Measurements from ENCODE around the gene NPTN. TPM values are rescaled to one million over a fixed set of nuclear protein-coding genes. Genes with fewer than 3 reads are reported as not detected.

The NPTN gene
- polyA plus RNA-seq, 1 of the 3 experiments (the other 2 are of a cell fraction), result 177 TPM

- no peaks in the 10 kb centered on the region for H3K9me2 ChIP-seq
- no peak overlapping the region for H2AFZ ChIP-seq (ENCODE audit: low read depth)
- peaks cover 42% of the 10 kb centered on the region for H4K20me1 ChIP-seq (ENCODE audit: insufficient read depth)
- peaks cover 52% of the 10 kb centered on the region for H3K79me2 ChIP-seq (ENCODE audit: insufficient read depth)
- H3K9ac ChIP-seq, result peak overlapping the region; percentile 81
- ChIA-PET CTCF (interaction anchor here (1.1 to 9.5 kb wide), 7 partner anchors 13 to 348 kb away, joined by 3 to 256 read pairs (median 9); no protein-coding TSS in a partner anchor), POLR2A (interaction anchor here (0.8 kb wide), 1 partner anchor 52 kb away, joined by 3 read pairs; no protein-coding TSS in a partner anchor)
- WGBS (ENCODE audit: low lambda C conversion rate), result 0% methylated on average over 16 of the region's 40 CpGs
- H3K4me3 ChIP-seq (ENCODE audit: low read depth in 2 of 2, low read length in 1 of 2), result peak overlapping the region; percentile 78 to 85
- peak overlapping the region; percentile 77 for H3K4me2 ChIP-seq
- no peaks in the 10 kb centered on the region for H3K27me3 ChIP-seq (ENCODE audit: insufficient read depth)
- H3F3A ChIP-seq (replicated peaks; ENCODE audit: insufficient read depth), result peaks cover 23% of the 10 kb centered on the region
- no peaks in the 10 kb centered on the region for H3K9me3 ChIP-seq
- H3K4me1 ChIP-seq (ENCODE audit: control insufficient read depth in 1 of 2, insufficient read depth in 2 of 2, low read depth in 1 of 2, low read length in 1 of 2), result peaks cover 28 to 36% of the 10 kb centered on the region in 2 experiments
- TF ChIP-seq PBX3 (IDR thresholded peaks at IDR 0.05) (no peak), SIN3A (IDR thresholded peaks at IDR 0.05; ENCODE audit: borderline replicate concordance, low read depth, low read length) (no peak)
- no peaks in the 10 kb centered on the region for H3K36me3 ChIP-seq (replicated peaks in 1 of 2; ENCODE audit: control insufficient read depth in 1 of 2, insufficient read depth in 2 of 2, low read length in 1 of 2)
- DNase-seq, result no peak
- H3K27ac ChIP-seq (ENCODE audit: low read depth in 2 of 2, low read length in 1 of 2), result peak overlapping the region; percentile 69 to 82
These were observed 525 bp downstream of the NPTN start for GRCh38 chr15:73632670-73633058.

GRCh38 chr15:73631915-73632669 is 1.1 kb downstream of the NPTN start:
- no peak for TF ChIP-seq ELF1 (IDR thresholded peaks at IDR 0.05)
- TF ChIP-seq NFIC (IDR thresholded peaks at IDR 0.05; ENCODE audit: borderline replicate concordance), result no peak
- peak; percentile 20; the same call in 1 of the 2 replicates for TF ChIP-seq MXI1 (IDR thresholded peaks at IDR 0.05; ENCODE audit: low read depth, low read length)
- Histone ChIP-seq H3K27me3 (ENCODE audit: insufficient read depth) (no peaks in the 10 kb centered on the region), H3K27ac (ENCODE audit: low read depth in 2 of 2, low read length in 1 of 2) (peak overlapping the region; percentile 12 to 69; a peak in 3 of 4 replicates), H3K4me3 (ENCODE audit: low read depth in 2 of 2, low read length in 1 of 2) (peak overlapping the region; percentile 78 to 85), H3K4me1 (ENCODE audit: control insufficient read depth in 1 of 2, insufficient read depth in 2 of 2, low read depth in 1 of 2, low read length in 1 of 2) (peaks cover 28 to 41% of the 10 kb centered on the region in 2 experiments), H2AFZ (ENCODE audit: low read depth) (no peak overlapping the region), H3K4me2 (peak overlapping the region; percentile 77), H3K9me2 (no peaks in the 10 kb centered on the region), H3K9ac (peak overlapping the region; percentile 81), H3K36me3 (replicated peaks in 1 of 2; ENCODE audit: control insufficient read depth in 1 of 2, insufficient read depth in 2 of 2, low read length in 1 of 2) (no peaks in the 10 kb centered on the region), H3F3A (replicated peaks; ENCODE audit: insufficient read depth) (peaks cover 20% of the 10 kb centered on the region), H4K20me1 (ENCODE audit: insufficient read depth) (peaks cover 48% of the 10 kb centered on the region), H3K9me3 (no peaks in the 10 kb centered on the region), H3K79me2 (ENCODE audit: insufficient read depth) (peaks cover 58% of the 10 kb centered on the region)
- POLR2A ChIA-PET, result interaction anchor here (0.8 kb wide), 1 partner anchor 53 kb away, joined by 3 read pairs; no protein-coding TSS in a partner anchor
- 24% methylated on average over 6 of the region's 6 CpGs for WGBS (ENCODE audit: low lambda C conversion rate)
- peak; percentile 54 for DNase-seq
- CTCF ChIA-PET, result interaction anchor here (0.6 to 9.5 kb wide), 7 partner anchors 12 to 348 kb away, joined by 3 to 256 read pairs (median 9); no protein-coding TSS in a partner anchor

DNA sequence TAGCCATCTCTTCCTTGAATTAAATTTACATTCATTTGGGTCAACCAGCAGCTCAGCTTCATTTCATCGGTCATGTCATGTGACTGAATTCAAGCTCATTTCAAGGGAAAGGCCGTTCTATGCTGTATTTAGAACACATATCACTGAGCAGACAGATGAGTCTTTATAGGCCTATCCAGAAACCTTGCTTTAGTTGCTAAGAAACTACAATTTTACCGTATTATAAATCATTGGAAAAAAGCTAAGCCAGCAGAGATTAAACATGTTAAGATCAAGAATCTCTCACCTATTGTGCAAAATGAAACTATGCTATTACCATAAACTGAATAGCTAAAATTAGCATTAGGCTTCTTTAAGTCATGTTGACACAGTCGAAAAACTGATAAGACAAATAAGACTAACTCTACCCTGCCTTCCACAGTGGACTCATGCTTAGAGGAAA is 2.2 kb downstream of the NPTN start:
- Histone ChIP-seq H4K20me1 (ENCODE audit: insufficient read depth) (peaks cover 59% of the 10 kb centered on the region), H3K27ac (ENCODE audit: low read depth in 2 of 2, low read length in 1 of 2) (peak overlapping the region in 1 of 2 experiments; percentile 69; a peak in 1 of 4 replicates), H3K9me2 (no peaks in the 10 kb centered on the region), H3K9me3 (no peaks in the 10 kb centered on the region), H3K27me3 (ENCODE audit: insufficient read depth) (no peaks in the 10 kb centered on the region), H3K9ac (peak overlapping the region; percentile 81; the same call in 1 of the 2 replicates), H3F3A (replicated peaks; ENCODE audit: insufficient read depth) (peaks cover 20% of the 10 kb centered on the region), H2AFZ (ENCODE audit: low read depth) (no peak overlapping the region), H3K4me2 (peak overlapping the region; percentile 77), H3K4me3 (ENCODE audit: low read depth in 2 of 2, low read length in 1 of 2) (peak overlapping the region; percentile 6 to 78; a peak in 2 of 4 replicates), H3K79me2 (ENCODE audit: insufficient read depth) (peaks cover 70% of the 10 kb centered on the region), H3K36me3 (replicated peaks in 1 of 2; ENCODE audit: control insufficient read depth in 1 of 2, insufficient read depth in 2 of 2, low read length in 1 of 2) (no peaks in the 10 kb centered on the region), H3K4me1 (ENCODE audit: control insufficient read depth in 1 of 2, insufficient read depth in 2 of 2, low read depth in 1 of 2, low read length in 1 of 2) (peaks cover 28 to 41% of the 10 kb centered on the region in 2 experiments)
- no peak for DNase-seq
- ChIA-PET POLR2A (no interaction called here), CTCF (interaction anchor here (1.3 to 9.5 kb wide), 5 partner anchors 11 to 71 kb away, joined by 3 to 256 read pairs (median 9); no protein-coding TSS in a partner anchor)
- WGBS (ENCODE audit: low lambda C conversion rate), result 66% methylated on average over 4 of the region's 4 CpGs
- TF ChIP-seq EP300 (IDR thresholded peaks at IDR 0.05; ENCODE audit: borderline replicate concordance in 1 of 2, low read depth in 1 of 2, low read length in 1 of 2), result no peak
- no peak for TF ChIP-seq RCOR1 (IDR thresholded peaks at IDR 0.05; ENCODE audit: low read length)
- no peak for TF ChIP-seq SIN3A (IDR thresholded peaks at IDR 0.05; ENCODE audit: borderline replicate concordance, low read depth, low read length)
- TF ChIP-seq MEF2A (IDR thresholded peaks at IDR 0.05; ENCODE audit: borderline replicate concordance, low read depth), result no peak
- TF ChIP-seq, protein P1, sequence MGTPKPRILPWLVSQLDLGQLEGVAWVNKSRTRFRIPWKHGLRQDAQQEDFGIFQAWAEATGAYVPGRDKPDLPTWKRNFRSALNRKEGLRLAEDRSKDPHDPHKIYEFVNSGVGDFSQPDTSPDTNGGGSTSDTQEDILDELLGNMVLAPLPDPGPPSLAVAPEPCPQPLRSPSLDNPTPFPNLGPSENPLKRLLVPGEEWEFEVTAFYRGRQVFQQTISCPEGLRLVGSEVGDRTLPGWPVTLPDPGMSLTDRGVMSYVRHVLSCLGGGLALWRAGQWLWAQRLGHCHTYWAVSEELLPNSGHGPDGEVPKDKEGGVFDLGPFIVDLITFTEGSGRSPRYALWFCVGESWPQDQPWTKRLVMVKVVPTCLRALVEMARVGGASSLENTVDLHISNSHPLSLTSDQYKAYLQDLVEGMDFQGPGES (IDR thresholded peaks at IDR 0.05; ENCODE audit: low read depth, low read length), result no peak
- no peak for TF ChIP-seq RAD21 (IDR thresholded peaks at IDR 0.05; ENCODE audit: low read length)
- no peak for TF ChIP-seq PBX3 (IDR thresholded peaks at IDR 0.05)
- TF ChIP-seq, protein P2, sequence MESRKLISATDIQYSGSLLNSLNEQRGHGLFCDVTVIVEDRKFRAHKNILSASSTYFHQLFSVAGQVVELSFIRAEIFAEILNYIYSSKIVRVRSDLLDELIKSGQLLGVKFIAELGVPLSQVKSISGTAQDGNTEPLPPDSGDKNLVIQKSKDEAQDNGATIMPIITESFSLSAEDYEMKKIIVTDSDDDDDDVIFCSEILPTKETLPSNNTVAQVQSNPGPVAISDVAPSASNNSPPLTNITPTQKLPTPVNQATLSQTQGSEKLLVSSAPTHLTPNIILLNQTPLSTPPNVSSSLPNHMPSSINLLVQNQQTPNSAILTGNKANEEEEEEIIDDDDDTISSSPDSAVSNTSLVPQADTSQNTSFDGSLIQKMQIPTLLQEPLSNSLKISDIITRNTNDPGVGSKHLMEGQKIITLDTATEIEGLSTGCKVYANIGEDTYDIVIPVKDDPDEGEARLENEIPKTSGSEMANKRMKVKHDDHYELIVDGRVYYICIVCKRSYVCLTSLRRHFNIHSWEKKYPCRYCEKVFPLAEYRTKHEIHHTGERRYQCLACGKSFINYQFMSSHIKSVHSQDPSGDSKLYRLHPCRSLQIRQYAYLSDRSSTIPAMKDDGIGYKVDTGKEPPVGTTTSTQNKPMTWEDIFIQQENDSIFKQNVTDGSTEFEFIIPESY (IDR thresholded peaks at IDR 0.05; ENCODE audit: borderline replicate concordance, low read depth), result no peak
- no peak for TF ChIP-seq ELF1 (IDR thresholded peaks at IDR 0.05)
